Measurements from ENCODE around the gene CES4A.
"Not testable (repeated sequence)": the region's sequence is repeated elsewhere in the genome, so short reads cannot be mapped to it uniquely, and the experiment has no call there.

Gene CES4A

DNA sequence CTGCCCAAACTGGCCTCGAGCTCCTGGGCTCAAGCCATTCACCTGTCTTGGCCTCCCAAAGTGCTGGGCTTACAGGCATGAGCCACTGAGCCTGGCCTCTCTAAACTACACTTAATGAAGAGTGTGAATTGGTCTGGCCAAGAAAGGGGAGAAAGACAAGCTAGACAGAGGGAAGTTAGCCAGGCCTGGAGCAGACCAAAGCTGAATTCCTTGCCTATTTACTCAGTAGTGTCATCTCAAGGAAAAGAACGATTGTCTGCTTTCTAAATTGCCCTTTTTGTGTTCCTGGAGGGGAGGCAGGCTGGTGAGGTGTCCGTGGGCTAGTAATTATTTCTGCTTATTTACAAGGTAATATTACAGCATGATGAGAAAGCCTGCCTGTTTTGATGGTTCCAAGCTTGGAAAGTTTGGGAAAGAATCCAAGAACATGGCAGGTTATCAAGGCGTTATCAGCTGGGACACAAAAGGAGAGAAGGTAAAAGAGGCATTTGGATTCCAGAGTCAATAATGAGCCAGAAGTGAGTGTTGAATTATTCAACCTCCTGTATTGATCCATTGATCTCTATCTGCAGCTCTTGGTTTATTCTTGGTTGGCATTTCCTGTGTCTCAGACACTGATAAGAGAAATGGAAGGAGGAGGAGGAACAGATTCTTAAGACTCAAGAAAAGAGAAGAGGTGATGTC lies 34.3 kb downstream of the CES4A start:
- no peak for DNase-seq (ENCODE audit: low spot score)

DNA sequence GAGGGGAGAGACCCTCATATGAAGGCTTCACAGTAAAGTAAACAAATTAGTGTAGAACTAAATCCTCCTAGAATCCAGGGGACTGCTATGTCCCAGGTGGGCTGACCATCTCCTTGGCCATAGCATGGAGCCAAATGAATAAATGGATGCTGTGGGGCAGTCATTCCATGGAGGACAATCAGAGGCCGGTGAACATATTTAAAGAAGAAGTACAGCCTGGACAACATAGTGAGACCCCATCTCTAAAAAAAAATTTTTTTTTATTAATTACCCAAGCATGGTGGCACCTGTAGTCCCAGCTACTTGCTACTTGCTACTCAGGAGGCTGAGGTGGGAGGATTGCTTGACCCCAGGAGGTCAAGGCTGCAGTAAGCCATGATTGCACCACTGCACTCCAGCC lies 35.3 kb downstream of the CES4A start:
- DNase-seq (ENCODE audit: low spot score) = no peak

DNA sequence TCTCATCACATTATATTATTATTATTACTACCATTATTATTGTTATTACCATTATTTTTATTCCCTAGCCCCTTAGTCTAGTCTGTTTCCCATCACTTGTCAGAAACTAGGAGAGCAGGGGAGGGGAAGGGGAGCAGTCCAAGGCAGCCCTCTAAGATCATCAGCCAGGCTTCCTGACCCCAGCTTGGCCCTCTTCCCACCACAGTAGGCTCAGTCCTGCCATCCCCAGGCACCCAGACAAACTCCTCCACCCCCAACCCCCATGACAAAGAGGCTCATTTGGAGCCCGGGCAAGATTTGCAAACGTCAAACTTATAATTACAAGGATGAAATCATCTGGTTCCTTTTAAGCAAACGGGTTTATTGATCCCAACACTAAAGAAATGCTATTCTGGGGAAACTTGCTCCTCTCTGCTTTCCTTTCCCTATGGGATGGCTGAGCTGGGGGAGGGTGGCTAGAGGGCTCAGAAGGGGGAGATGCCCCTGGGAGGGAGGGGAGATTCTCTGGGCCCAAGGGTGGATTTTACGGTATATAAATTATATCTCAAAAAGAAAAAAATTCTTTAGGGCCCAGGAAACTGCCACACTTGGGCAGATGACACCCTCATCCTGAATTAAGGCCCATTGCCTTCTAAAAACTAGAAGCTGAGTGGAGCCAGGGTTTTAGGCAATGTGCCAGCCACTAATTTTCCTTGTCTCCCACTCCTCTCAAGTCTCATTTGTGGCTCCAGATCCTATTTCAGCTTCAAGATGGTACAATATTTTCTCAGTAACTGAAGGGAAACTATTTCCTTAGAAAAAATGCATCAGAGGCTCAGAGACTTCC lies 36.2 kb downstream of the CES4A start:
- no peak for DNase-seq (ENCODE audit: low spot score)

DNA sequence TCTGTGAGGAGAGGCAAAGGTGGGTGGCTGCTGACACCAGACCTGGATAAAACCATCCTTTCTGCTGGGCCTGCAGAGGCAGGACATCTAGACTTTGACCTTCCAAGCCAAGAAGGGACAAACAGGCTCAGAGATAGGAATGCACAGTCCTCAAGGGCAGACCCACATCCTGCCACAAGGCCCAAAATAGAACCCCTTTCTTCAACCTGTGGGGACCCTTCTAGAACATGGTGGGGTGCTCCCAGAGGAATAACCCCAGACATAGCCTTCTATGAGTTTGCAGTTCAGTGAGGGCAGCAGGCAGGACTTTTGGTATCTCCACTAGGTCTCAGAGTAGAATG lies 36.8 kb downstream of the CES4A start:
- DNase-seq (ENCODE audit: low spot score) = no peak

DNA sequence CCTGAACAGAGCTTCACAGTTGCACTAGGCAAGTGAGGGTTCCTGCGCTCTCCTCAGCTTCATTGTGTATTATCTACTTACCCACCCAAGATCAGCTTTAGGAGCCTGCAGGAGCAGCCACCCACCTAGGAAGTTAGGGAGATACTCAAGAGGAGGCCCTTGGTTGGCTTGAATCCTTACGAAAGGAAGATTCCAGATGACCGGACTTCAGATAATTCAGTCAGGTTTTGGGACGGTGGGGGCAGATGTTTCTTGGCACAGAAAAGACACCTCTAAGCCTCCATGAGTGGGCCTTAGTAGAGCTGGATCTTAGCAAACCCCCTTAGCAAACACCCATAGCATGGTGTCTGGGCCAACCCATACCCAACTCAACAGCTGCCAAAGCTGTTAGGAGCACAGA lies 38.2 kb downstream of the CES4A start:
- DNase-seq (ENCODE audit: low spot score) = no peak

GRCh38 chr16:67027046-67027445 lies 38.7 kb downstream of the CES4A start:
- no peak for DNase-seq (ENCODE audit: low spot score)

DNA sequence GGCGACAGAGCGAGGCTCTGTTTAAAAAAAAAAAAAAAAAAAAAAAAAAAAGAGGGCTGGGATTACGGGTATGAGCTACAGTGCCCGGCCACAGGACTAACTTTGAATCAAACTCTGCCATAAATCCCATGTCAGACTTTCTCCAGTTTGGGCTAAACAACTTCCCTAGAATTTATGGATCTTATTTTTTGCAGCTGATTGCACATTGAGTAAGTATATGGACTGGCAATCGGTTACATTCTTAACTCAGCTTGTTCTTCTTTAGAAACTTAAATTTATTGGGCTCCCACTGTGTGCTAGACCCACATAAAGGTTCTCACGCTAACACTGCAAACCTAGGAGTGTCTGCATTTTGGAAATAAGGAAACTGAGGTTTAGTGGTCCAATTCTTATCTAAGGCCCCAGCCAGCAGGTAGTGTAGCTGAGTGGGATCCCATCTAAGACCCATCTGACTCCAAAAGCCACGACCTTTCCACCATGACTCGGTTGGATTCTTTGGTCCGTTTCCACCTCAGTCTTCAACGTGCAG lies 39.8 kb downstream of the CES4A start:
- no peak for DNase-seq (ENCODE audit: low spot score)

DNA sequence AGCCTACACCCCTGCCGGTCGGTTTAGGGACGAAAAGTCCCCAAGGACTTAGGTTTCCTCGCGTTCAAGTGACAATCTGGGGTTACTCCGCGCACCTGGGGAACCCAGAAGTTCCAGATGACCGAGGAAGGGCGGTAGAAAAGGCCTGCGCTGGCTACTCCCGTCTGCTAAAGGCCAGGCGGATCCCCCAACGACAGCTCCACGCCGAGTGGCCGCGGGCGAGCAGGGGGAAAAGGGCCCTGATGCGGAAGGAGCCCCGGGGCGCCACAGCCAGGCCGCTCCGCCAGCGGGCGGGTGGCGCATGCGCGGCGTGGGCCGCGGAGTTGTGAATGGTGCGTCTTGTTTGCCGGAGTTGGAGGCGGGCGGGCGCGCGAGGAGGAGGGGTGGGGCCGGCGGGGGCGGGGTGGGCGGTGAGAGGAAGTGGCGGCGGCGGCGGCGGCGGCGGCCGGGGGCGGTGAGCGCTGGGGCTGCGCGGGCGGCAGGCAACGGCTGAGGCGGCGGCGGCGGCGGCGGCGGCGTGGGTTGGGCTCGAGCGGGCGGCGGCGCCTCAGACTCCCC lies 40.4 kb downstream of the CES4A start, which contains the start of gene CBFB:
TSS of gene CBFB (plus strand) at position 454 of the 558 bp plus-strand sequence. CDS start 259 bp downstream, outside the sequence.
- peak; percentile 95 for DNase-seq (ENCODE audit: low spot score)

DNA sequence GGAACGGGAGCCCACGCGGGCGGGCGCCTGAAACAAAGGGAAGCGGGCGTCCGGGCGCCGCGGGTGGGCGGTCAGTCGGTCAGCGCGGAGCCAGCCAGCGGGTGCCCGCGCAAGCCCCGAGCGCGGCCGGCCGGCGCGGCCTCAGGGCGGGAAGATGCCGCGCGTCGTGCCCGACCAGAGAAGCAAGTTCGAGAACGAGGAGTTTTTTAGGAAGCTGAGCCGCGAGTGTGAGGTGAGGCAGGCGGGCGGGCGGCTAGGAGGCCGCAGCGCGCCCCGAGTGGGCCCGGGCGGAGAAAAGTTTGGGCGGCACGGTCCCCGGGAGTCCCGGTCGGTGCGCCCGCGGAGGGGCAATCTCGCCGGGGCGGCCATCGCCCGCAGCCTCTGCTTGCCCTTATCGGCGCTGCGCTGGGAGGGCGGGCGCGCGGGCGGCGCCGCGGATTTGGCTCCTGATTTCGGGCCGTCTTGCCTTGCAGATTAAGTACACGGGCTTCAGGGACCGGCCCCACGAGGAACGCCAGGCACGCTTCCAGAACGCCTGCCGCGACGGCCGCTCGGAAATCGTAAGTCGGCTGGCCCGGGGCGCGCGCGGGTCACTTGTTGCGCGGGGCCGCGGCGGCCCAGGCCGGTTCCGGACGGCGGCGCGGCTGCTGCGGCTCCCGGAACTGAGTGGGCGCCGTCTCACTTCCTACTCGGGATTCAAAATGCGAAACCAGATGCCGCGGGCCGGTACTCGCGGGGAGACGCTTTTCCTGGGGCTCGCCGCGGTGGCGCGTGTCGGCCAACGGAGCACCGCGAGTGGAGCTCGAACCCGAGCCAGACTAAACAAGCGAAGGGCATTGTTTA lies 41.1 kb downstream of the CES4A start:
- DNase-seq (ENCODE audit: low spot score) = peak; percentile 44

DNA sequence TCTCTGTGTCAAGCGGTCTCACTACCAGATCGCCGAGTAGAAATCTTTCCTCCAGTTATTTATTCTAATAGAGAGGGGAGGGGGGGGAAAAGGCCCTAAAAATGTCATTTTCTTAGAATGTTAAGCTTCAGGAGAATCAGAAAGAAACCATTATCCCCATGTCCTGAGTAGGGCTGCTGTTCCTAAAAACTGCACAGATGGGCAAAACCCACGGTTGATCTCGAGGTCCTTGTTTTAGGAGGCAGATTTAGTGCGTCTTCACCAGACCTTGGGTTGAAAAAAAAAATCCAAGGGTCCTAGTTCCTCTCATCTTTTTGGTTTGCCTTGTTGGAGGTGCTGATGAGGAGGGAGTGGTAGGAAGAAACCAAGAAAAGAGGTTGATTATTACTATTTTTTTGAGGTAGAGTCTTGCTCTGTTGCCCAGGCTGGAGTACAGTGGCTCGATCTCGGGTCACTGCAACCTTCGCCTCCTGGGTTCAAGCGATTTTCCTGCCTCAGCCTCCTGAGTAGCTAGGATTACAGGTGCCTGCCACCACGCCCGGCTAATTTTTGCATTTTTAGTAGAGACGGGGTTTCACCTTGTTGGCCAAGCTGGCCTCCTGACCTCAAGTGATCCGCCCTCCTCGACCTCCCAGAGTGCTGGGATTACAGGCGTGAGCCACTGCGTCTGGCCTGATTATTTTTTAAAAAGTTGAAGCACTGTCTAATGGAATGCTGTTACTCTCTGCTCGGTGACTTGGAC lies 42.0 kb downstream of the CES4A start:
- DNase-seq (ENCODE audit: low spot score) = no peak

DNA sequence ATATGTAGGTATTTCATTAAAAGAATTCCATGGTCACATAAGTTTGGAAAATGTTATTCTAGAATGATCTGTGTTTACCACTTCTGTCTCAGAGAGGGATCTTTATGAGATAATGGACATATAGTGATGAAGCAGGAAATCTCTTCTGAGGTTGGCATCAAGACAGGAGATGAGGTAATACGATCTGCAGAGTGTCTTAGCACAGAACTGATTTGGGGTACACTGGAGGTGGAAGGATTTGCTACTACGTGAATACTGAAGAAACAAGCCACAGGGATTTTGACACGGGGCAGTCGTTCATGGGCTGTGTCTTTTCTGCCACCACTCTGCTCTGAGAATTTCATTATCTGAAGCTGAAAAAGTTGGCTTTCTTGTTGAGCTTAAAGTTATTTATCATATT lies 46.1 kb downstream of the CES4A start:
- DNase-seq (ENCODE audit: low spot score) = no peak

- no peak for DNase-seq (ENCODE audit: low spot score)
These were observed 47.0 kb downstream of the CES4A start for GRCh38 chr16:67035364-67035763.

DNA sequence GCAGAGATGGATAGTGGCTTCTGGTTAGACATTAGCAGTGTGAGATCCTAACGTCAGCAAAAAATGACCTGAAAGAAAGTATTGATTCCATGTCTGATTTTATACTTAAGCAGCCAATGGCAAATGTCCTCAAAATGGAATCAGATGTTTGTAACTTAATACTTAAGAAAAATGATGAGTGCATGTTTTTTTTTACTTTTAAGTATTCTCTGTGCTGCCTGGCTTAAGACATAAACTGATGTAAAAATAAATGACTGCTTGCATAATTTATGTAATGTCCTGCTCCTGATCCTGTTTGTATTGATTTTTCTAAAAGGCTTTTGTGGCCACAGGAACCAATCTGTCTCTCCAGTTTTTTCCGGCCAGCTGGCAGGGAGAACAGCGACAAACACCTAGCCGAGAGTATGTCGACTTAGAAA lies 47.9 kb downstream of the CES4A start:
- no peak for DNase-seq (ENCODE audit: low spot score)

DNA sequence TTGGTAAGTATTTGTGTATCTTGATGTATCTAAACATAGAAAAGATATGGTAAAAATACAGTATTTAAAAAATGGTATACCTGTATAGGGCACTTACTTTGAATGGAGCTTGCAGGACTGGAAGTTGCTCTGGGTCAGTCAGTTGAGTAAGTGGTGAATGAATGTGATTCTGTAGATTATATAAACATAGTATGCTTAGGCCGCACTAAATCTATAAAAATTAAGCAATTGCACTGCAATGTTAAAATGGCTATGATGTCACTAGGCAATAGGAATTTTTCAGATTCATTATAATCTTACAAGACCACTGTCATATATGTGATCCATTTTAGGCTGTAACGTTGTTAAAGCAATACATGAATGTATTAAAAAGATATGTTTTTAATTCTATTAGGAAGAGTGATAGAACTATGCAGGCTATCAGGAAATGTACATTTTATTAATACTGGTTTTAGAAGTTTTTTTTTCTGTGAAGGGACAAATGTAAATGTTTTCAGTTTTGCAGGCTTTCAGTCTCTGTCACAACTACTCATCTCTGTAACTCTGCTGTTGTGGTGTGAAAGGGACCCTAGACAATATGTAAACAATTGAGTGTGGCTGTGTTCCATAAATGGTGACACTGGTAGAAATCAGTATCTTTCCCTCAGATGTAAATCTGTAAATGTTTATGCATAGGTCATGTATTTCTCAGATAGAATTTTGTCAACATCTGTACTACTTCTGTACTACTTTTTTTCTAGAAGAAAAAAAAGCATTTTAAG lies 51.1 kb downstream of the CES4A start:
- no peak for DNase-seq (ENCODE audit: low spot score)

- no peak for DNase-seq (ENCODE audit: low spot score)
These were observed 51.8 kb downstream of the CES4A start for GRCh38 chr16:67040166-67040565.

GRCh38 chr16:67040906-67041305 lies 52.5 kb downstream of the CES4A start:
- DNase-seq (ENCODE audit: low spot score) = no peak

- DNase-seq (ENCODE audit: low spot score) = not testable (repeated sequence)
These were observed 53.1 kb downstream of the CES4A start for GRCh38 chr16:67041520-67041919.

DNA sequence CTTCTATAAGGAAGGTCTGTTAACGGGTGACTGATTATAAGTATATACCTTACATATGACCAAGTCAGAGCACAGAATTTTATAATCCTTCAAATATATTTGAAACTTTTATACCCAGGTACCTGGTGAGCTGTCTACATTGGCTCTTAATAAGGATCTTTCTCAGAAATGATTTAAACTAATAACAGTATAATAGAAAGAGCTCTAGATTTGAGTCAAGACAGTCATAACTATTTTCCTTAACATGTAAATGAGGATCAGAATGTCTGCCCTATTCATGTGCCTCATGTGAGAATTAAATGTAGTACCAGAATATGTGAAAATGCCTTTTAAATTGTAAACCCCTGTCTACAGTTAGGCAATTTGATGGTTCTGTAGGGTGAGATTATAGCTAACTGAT lies 55.0 kb downstream of the CES4A start:
- DNase-seq (ENCODE audit: low spot score) = no peak

DNA sequence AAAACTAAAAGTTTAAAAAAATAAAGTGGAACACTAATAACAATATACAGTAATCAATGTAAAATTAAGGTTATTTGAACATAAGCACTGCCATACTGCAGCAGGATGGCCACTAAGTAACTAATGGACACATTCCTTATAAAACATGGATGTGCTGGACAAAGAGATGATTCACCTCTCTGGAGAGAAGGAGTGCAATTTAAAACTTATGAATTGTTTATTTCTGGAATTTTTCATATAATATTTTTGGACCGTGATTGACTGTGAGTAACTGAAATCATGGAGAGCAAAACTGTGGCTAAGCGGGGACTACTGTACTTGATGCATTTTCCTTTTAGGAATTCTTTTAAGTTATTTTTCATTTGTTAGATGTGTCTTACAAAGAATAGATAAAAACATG lies 62.4 kb downstream of the CES4A start:
- DNase-seq (ENCODE audit: low spot score) = no peak

DNA sequence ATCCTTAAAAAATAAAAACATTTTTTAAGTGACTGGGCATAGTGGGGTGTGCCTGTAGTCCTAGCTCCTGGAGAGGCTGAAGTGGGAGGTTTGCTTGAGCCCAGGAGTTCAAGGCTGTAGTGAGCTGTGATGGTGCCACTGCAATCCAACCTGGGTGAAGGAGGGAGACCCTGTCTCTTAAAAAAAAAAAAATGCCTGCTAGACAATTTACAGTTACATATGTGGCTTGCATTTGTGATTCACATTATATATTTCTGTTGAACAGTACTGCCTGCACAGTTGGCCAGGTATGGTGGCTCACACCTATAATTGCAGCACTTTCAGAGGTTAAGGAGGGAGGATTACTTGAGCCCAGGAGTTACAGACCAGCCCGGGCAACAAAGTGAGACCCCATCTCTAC lies 64.0 kb downstream of the CES4A start:
- no peak for DNase-seq (ENCODE audit: low spot score)

Data from CD4-positive, alpha-beta T cell treated with Interleukin-6 at 100 ng/mL for 8 hours (primary cell).